Natural killer cell (primary cell): ENCODE measurements around the gene CMSS1. TPM values are rescaled to one million over a fixed set of nuclear protein-coding genes. Genes with fewer than 3 reads are reported as not detected.

Experiments
- ATAC-seq, 3 donors: fragments of 150-1000 bp in 2 of 3; fragments of 200-7000 bp in 1 of 3; cut with Tn5 transposase; 1 replicate in 1 of 3; 2 replicates in 2 of 3; pipeline ENCODE4 v1.10.0; 2021; ENCODE audit warnings: mild to moderate bottlenecking in 2 of 3, moderate library complexity in 2 of 3
- DNase-seq, 2 donors: peaks; one replicate each; pipeline versions ENCODE4 v3.0.0 to v3.0.0-alpha.2; 2013 to 2021; ENCODE audit warnings: mixed read lengths in 1 of 2
- H3K27ac ChIP-seq: one replicate; pipeline ENCODE4 v1.5.1; 2013; ENCODE audit warnings: mild to moderate bottlenecking, low read length
- H3K27me3 ChIP-seq: one replicate; pipeline ENCODE4 v1.6.1; 2013; ENCODE audit warnings: low read length; ENCODE audit not compliant: control insufficient read depth, insufficient read depth
- H3K36me3 ChIP-seq: one replicate; pipeline ENCODE4 v1.6.1; 2013; ENCODE audit warnings: low read length; ENCODE audit not compliant: control insufficient read depth, insufficient read depth
- H3K4me1 ChIP-seq: one replicate; pipeline ENCODE4 v1.6.1; 2013; ENCODE audit warnings: low read length; ENCODE audit not compliant: control insufficient read depth, insufficient read depth
- H3K4me3 ChIP-seq: one replicate; pipeline ENCODE4 v1.5.1; 2013; ENCODE audit warnings: low read length
- H3K9me3 ChIP-seq: one replicate; pipeline ENCODE4 v1.6.1; 2013; ENCODE audit warnings: low read length; ENCODE audit not compliant: control insufficient read depth, insufficient read depth
- H3K27ac Mint-ChIP-seq, 2 donors: one replicate each; pipeline ENCODE4 v1.8.0; 2022; ENCODE audit warnings: mild to moderate bottlenecking in 2 of 2, mixed read lengths in 2 of 2, moderate library complexity in 1 of 2
- H3K27me3 Mint-ChIP-seq, 2 donors: one replicate each; pipeline ENCODE4 v1.8.0; 2022; ENCODE audit warnings: low read depth in 2 of 2, mixed read lengths in 2 of 2
- H3K36me3 Mint-ChIP-seq: one replicate; pipeline ENCODE4 v1.8.0; 2022; ENCODE audit warnings: mixed read lengths
- H3K4me1 Mint-ChIP-seq, 2 donors: one replicate each; pipeline ENCODE4 v1.8.0; 2022; ENCODE audit warnings: mixed read lengths in 2 of 2
- H3K4me3 Mint-ChIP-seq: one replicate; pipeline ENCODE4 v1.8.0; 2022; ENCODE audit warnings: mild to moderate bottlenecking, moderate library complexity, mixed read lengths
- H3K9me3 Mint-ChIP-seq, 2 donors: one replicate each; pipeline ENCODE4 v1.8.0; 2022; ENCODE audit warnings: mixed read lengths in 2 of 2
- WGBS: methylation state at CpG from one replicate; pipeline ENCODE4 v1.1.7; 2013; ENCODE audit warnings: missing lambda C conversion rate; ENCODE audit not compliant: insufficient coverage; 5-methylcytosine and 5-hydroxymethylcytosine counted together
- intact Hi-C: fragments of 100-400 bp; cut with micrococcal nuclease; formaldehyde crosslinking; loops from one replicate; pipeline ENCODE4 v1.14.2; 2022
- total RNA-seq, 4 donors: library from RNA; stranded (reverse); fragments of 120-200 nt in 1 of 4; gene quantifications; one replicate each; pipeline versions ENCODE4 v1.2.3 to v1.2.4, GENCODE V29; 2013 to 2022
- TF ChIP-seq, protein P1 (sequence below): fragments of 200-600 bp; IDR thresholded peaks from one replicate; pipeline ENCODE4 v1.8.0; 2022; ENCODE audit warnings: antibody characterized with exemption

Gene CMSS1
- total RNA-seq, 3 donors from 2014 or later (not counting 1 experiment from before 2014, with no cell fraction given), result 7.8 to 12.7 (median 9.2) TPM

GRCh38 chr3:100105501-100105900 lies 287.8 kb downstream of the CMSS1 start:
- no peaks in the 10 kb centered on the region for H3K36me3 ChIP-seq
- DNase-seq (no peak), ATAC-seq (no peak)
- H3K27ac ChIP-seq, result no peak overlapping the region
- H3K4me1 Mint-ChIP-seq, result no peaks in the 10 kb centered on the region
- WGBS, result no CpG with 5 or more reads among the region's 1 CpG
- peaks cover 0 to 2% of the 10 kb centered on the region in 2 donors for H3K27me3 Mint-ChIP-seq
- H3K27ac Mint-ChIP-seq, result no peak overlapping the region
- intact Hi-C loops, result no loop called here
- H3K4me3 ChIP-seq, result no peak overlapping the region
- H3K4me1 ChIP-seq, result no peaks in the 10 kb centered on the region
- H3K36me3 Mint-ChIP-seq, result no peaks in the 10 kb centered on the region
- no peaks in the 10 kb centered on the region for H3K27me3 ChIP-seq
- no peak overlapping the region for H3K4me3 Mint-ChIP-seq
- no peaks in the 10 kb centered on the region for H3K9me3 ChIP-seq
- H3K9me3 Mint-ChIP-seq, result no peaks in the 10 kb centered on the region
- TF ChIP-seq, protein P1, sequence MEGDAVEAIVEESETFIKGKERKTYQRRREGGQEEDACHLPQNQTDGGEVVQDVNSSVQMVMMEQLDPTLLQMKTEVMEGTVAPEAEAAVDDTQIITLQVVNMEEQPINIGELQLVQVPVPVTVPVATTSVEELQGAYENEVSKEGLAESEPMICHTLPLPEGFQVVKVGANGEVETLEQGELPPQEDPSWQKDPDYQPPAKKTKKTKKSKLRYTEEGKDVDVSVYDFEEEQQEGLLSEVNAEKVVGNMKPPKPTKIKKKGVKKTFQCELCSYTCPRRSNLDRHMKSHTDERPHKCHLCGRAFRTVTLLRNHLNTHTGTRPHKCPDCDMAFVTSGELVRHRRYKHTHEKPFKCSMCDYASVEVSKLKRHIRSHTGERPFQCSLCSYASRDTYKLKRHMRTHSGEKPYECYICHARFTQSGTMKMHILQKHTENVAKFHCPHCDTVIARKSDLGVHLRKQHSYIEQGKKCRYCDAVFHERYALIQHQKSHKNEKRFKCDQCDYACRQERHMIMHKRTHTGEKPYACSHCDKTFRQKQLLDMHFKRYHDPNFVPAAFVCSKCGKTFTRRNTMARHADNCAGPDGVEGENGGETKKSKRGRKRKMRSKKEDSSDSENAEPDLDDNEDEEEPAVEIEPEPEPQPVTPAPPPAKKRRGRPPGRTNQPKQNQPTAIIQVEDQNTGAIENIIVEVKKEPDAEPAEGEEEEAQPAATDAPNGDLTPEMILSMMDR, result no peak

- TF ChIP-seq, protein P1, result no peak
- Histone ChIP-seq H3K9me3 (no peaks in the 10 kb centered on the region), H3K36me3 (no peaks in the 10 kb centered on the region), H3K27ac (no peak overlapping the region), H3K27me3 (no peaks in the 10 kb centered on the region), H3K4me3 (no peak overlapping the region), H3K4me1 (no peaks in the 10 kb centered on the region)
- ATAC-seq (no peak), DNase-seq (no peak)
- H3K4me1 Mint-ChIP-seq, result no peaks in the 10 kb centered on the region
- H3K27ac Mint-ChIP-seq, result no peak overlapping the region
- H3K27me3 Mint-ChIP-seq, result peaks cover 0 to 2% of the 10 kb centered on the region in 2 donors
- H3K9me3 Mint-ChIP-seq, result no peaks in the 10 kb centered on the region
- no peaks in the 10 kb centered on the region for H3K36me3 Mint-ChIP-seq
- no peak overlapping the region for H3K4me3 Mint-ChIP-seq
- intact Hi-C loops, result no loop called here
Observed at GRCh38 chr3:100106094-100106493, 288.4 kb downstream of the CMSS1 start.

DNA sequence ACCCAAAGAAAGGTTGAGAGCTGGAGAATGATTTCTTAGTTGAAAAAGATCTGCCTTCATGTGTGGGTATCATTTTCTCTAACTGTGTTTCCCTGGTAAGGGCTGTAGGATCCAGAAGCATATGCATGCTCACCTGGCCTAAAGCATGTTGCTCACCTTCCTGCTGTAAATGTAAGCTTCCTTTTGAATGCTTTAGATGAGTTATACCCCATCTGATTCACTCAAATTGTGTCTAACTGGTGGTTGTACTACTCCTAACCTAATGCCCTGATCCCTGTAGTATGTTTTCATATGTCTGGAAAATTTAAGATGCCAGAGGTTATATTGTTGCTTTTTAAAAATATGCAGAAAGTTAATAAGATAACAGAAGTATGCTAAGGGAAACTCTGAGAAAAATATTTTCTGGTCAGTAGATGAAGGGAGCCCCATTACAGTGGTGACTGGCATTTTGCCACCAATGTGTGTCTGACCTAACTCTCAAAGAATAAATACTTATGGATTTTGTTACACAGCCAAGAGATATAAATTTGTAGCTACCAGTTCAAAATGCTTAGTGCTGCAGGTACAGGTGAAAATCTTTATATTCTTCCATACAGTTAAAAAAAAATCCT lies 289.0 kb downstream of the CMSS1 start:
- Mint-ChIP-seq H3K36me3 (no peaks in the 10 kb centered on the region), H3K9me3 (no peaks in the 10 kb centered on the region), H3K4me3 (no peak overlapping the region), H3K27ac (no peak overlapping the region), H3K27me3 (peaks cover 0 to 2% of the 10 kb centered on the region in 2 donors), H3K4me1 (no peaks in the 10 kb centered on the region)
- H3K4me1 ChIP-seq, result no peaks in the 10 kb centered on the region
- H3K36me3 ChIP-seq, result no peaks in the 10 kb centered on the region
- no peak overlapping the region for H3K4me3 ChIP-seq
- TF ChIP-seq, protein P1, result no peak
- H3K9me3 ChIP-seq, result no peaks in the 10 kb centered on the region
- no peaks in the 10 kb centered on the region for H3K27me3 ChIP-seq
- no peak for DNase-seq
- no peak for ATAC-seq
- no peak overlapping the region for H3K27ac ChIP-seq
- intact Hi-C loops, result no loop called here

DNA sequence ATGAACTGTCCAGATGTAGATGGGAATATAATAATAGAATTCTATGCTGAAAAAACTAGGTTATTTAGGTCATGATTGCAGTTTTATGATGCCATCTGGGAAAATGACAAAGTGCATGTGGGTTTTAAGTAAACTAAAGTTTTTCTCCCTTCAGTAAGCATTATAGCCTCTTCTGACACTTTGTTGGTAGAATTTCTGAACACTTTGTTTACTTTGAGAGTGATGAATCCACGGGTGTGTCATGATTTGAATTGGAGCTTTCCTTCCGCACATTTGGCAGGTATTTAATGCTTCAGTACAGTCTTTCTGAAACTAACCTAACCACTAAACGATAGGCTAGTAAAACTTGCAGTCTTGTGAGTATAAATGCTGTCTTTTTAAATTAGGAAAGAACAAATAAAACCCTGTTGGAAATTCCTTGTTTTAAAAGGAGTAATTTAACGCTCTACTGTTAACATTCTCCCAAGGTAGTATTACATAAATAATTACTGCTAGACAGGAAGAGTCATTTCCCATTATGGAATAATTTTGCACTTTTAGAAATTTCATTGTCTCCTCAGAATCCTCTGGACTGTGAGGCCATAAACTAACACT lies 289.7 kb downstream of the CMSS1 start:
- no peak for ATAC-seq
- Histone ChIP-seq H3K4me1 (no peaks in the 10 kb centered on the region), H3K27ac (no peak overlapping the region), H3K4me3 (no peak overlapping the region), H3K36me3 (no peaks in the 10 kb centered on the region), H3K9me3 (no peaks in the 10 kb centered on the region), H3K27me3 (no peaks in the 10 kb centered on the region)
- no peaks in the 10 kb centered on the region for H3K9me3 Mint-ChIP-seq
- no peaks in the 10 kb centered on the region for H3K36me3 Mint-ChIP-seq
- 79% methylated on average over 2 of the region's 4 CpGs for WGBS
- TF ChIP-seq, protein P1, result no peak
- no peak overlapping the region for H3K27ac Mint-ChIP-seq
- H3K4me1 Mint-ChIP-seq, result no peaks in the 10 kb centered on the region
- no peak overlapping the region for H3K4me3 Mint-ChIP-seq
- intact Hi-C loops, result no loop called here
- DNase-seq, result no peak
- peaks cover 0 to 2% of the 10 kb centered on the region in 2 donors for H3K27me3 Mint-ChIP-seq
